Lung (tissue), 12 donors: ENCODE results near the gene MBD3L5. TPM values are rescaled to one million over a fixed set of nuclear protein-coding genes. Genes with fewer than 3 reads are reported as not detected.

Experiments used
- ATAC-seq: fragments of 200-7000 bp; cut with Tn5 transposase; one replicate; pipeline ENCODE4 v1.9.1; 2020; ENCODE audit warnings: moderate number of reproducible peaks; ENCODE audit not compliant: insufficient read depth, low FRiP score
- DNase-seq, 3 donors: peaks; one replicate each; pipeline ENCODE4 v3.0.0-alpha.2; 2013 to 2017
- H3K27ac ChIP-seq, 2 donors: one replicate each; pipeline ENCODE4 v1.5.1; 2013; ENCODE audit warnings: mild to moderate bottlenecking in 2 of 2, moderate library complexity in 2 of 2, control low read depth in 1 of 2, inconsistent platforms in 1 of 2, low read depth in 1 of 2, low read length in 1 of 2
- H3K27me3 ChIP-seq, 3 donors: one replicate each; pipeline ENCODE4 v1.5.1; 2013; ENCODE audit warnings: low read length in 2 of 3; ENCODE audit not compliant: control insufficient read depth in 3 of 3, insufficient read depth in 3 of 3
- H3K36me3 ChIP-seq, 4 donors: one replicate each; pipeline ENCODE4 v1.5.1; 2013; ENCODE audit warnings: low read length in 4 of 4, mild to moderate bottlenecking in 1 of 4, moderate library complexity in 1 of 4; ENCODE audit not compliant: control insufficient read depth in 4 of 4, insufficient read depth in 4 of 4
- H3K4me1 ChIP-seq, 5 donors: one replicate each; pipeline ENCODE4 v1.5.1; 2013; ENCODE audit warnings: low read length in 5 of 5, mild to moderate bottlenecking in 2 of 5, moderate library complexity in 1 of 5; ENCODE audit not compliant: control insufficient read depth in 5 of 5, insufficient read depth in 5 of 5
- H3K4me3 ChIP-seq: one replicate; pipeline ENCODE4 v1.5.1; 2013; ENCODE audit warnings: mild to moderate bottlenecking, control low read depth, moderate library complexity
- H3K9ac ChIP-seq, 2 donors: one replicate each; pipeline ENCODE4 v1.5.1; 2013; ENCODE audit warnings: low read length in 2 of 2, control low read depth in 1 of 2; ENCODE audit not compliant: insufficient read depth in 1 of 2
- H3K9me3 ChIP-seq, 4 donors: one replicate each; pipeline ENCODE4 v1.5.1; 2013; ENCODE audit warnings: low read length in 3 of 4, mild to moderate bottlenecking in 1 of 4, moderate library complexity in 1 of 4; ENCODE audit not compliant: control insufficient read depth in 4 of 4, insufficient read depth in 3 of 4
- WGBS, 2 donors: extraction: QIAGEN DNeasy Blood & Tissue Kit; methylation state at CpG; one replicate each; pipeline ENCODE4 v1.1.7; 2013; 5-methylcytosine and 5-hydroxymethylcytosine counted together
- polyA plus RNA-seq, 2 donors: library from polyadenylated mRNA; stranded (reverse); fragments of 200-250 nt; gene quantifications; one replicate each; pipeline ENCODE4 v1.2.1, GENCODE V29; 2013
- total RNA-seq, 2 donors: library from RNA; depleted of rRNA in 1 of 2; stranded (reverse); fragments of >200 nt in 1 of 2; gene quantifications; one replicate each; pipeline ENCODE4 v1.2.1, GENCODE V29; 2014 to 2021
- TF ChIP-seq, protein P1 (sequence below): IDR thresholded peaks from 2 replicates; pipeline ENCODE4 v1.5.1; 2012; ENCODE audit warnings: mild to moderate bottlenecking; ENCODE audit errors: control extremely low read depth, extremely low read depth
- donor health status: control.
- donor health status: control.
- donor health status: Bipolar disorder and iron deficiency.
- donor health status: healthy.
- donor health status: DM: yes; HTN: yes; CAD: no.

Gene MBD3L5
- total and polyA plus RNA-seq, 4 donors = not detected

DNA sequence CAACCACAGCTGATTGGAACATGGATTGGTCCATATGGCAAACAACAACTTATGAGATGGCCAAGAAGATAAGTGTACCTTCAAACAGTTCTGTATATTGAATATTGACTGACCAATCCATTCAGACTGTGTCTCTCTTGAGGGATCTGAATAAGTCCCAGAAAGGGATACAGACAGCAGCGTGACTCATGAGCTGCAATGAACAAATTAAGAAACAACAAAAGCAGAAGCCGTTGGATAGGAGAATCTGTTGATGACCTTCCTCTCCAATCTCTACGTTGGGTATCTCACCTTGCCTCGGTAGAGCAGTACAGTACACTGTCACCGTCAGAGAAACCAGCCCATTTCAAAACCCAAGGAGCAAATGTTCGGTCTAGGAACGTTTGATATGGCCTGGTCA is 30.4 kb upstream of the MBD3L5 start:
- H3K36me3 ChIP-seq = no peaks in the 10 kb centered on the region
- H3K9ac ChIP-seq = no peak overlapping the region
- TF ChIP-seq, protein P1, sequence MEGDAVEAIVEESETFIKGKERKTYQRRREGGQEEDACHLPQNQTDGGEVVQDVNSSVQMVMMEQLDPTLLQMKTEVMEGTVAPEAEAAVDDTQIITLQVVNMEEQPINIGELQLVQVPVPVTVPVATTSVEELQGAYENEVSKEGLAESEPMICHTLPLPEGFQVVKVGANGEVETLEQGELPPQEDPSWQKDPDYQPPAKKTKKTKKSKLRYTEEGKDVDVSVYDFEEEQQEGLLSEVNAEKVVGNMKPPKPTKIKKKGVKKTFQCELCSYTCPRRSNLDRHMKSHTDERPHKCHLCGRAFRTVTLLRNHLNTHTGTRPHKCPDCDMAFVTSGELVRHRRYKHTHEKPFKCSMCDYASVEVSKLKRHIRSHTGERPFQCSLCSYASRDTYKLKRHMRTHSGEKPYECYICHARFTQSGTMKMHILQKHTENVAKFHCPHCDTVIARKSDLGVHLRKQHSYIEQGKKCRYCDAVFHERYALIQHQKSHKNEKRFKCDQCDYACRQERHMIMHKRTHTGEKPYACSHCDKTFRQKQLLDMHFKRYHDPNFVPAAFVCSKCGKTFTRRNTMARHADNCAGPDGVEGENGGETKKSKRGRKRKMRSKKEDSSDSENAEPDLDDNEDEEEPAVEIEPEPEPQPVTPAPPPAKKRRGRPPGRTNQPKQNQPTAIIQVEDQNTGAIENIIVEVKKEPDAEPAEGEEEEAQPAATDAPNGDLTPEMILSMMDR = no peak
- peaks cover 0 to 5% (median 2%) of the 10 kb centered on the region in 4 donors for H3K9me3 ChIP-seq
- H3K27ac ChIP-seq = no peak overlapping the region
- DNase-seq (no peak), ATAC-seq (no peak)
- no peak overlapping the region for H3K4me3 ChIP-seq
- 75 to 76% methylated on average over 7 of the region's 7 CpGs for WGBS, 2 donors
- H3K27me3 ChIP-seq = no peaks in the 10 kb centered on the region
- H3K4me1 ChIP-seq = no peaks in the 10 kb centered on the region

DNA sequence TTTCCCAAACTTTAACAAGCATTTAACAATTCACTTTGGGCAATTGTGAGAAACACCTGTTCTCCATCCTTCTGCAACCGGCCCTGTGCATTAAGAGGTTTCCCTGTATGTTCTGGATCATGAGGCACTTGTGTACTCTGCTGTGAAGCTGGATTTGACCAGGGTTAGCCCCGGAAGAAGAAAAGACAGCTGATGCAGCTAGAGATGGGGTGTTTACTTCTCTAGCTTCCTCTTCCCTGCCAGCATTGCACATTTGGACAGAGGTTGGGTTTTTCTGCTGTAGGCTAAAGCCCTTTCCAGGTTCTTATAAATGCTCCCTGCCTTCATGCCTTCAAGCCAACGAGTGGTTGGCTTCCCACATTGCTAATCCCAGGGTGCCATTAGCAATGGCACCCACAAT is 30.0 kb upstream of the MBD3L5 start:
- no peak for ATAC-seq
- peaks cover 0 to 3% (median 1%) of the 10 kb centered on the region in 4 donors for H3K9me3 ChIP-seq
- no peak overlapping the region for H3K9ac ChIP-seq
- H3K27me3 ChIP-seq = no peaks in the 10 kb centered on the region
- H3K36me3 ChIP-seq = no peaks in the 10 kb centered on the region
- peak in 1 of 3 donors; percentile 1 for DNase-seq
- H3K27ac ChIP-seq = peak overlapping the region in 1 of 2 donors; percentile 33
- TF ChIP-seq, protein P1 = no peak
- H3K4me1 ChIP-seq = no peaks in the 10 kb centered on the region
- no peak overlapping the region for H3K4me3 ChIP-seq
- 52 to 54% methylated on average over 3 of the region's 3 CpGs for WGBS, 2 donors

DNA sequence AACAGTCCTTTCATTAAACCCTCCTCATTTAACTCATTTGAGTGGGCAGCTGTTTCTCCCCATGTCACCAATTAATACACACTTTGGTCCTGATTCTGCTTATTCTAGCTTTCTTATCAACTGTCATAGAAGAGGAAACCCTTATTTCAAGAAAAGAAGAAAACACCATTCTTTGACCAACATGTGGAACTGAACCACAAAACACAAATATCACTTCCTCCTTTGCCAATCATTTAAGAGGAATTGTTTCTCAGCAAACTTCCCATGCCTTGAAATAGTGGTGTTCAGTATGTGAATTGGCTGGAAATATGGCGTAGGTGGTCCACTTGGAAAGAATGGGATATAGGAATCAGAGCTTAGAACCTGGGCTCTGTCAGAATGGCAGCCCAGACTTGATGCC is 29.6 kb upstream of the MBD3L5 start:
- Histone ChIP-seq H3K4me3 (no peak overlapping the region), H3K27me3 (no peaks in the 10 kb centered on the region), H3K36me3 (no peaks in the 10 kb centered on the region), H3K27ac (peak overlapping the region in 1 of 2 donors; percentile 33), H3K4me1 (no peaks in the 10 kb centered on the region), H3K9me3 (no peaks in the 10 kb centered on the region), H3K9ac (no peak overlapping the region)
- TF ChIP-seq, protein P1 = no peak
- peak in 1 of 3 donors; percentile 0 for DNase-seq
- 57 to 79% methylated on average over 1 of the region's 1 CpG for WGBS, 2 donors
- ATAC-seq = no peak

DNA sequence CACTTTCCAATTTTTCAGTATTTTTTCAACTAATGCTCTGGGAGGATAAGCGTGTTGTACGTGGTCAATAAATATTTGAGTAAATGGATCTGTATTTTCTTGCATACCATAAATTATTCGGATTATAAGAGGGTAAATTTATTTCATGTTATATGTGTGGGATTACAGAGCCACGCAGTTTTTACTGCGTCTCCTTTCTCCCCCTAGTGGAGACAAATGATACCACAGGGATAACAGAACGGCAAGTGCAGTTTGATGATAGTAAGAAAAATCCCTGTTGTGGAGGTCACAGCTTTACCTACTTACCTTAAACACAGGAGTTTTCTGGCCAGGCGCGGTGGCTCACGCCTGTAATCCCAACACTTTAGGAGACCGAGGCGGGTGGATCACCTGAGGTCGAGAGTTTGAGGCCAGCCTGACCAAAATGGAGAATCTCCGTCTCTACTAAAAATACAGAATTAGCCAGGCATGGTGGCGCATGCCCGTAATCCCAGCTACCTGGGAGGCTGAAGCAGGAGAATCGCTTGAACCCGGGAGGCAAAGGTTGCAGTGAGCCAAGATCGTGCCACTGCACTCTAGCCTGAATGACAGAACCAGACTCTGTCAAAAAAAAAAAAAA is 26.0 kb upstream of the MBD3L5 start:
- Histone ChIP-seq H3K9ac (no peak overlapping the region), H3K27me3 (no peaks in the 10 kb centered on the region), H3K27ac (no peak overlapping the region), H3K4me3 (no peak overlapping the region), H3K36me3 (no peaks in the 10 kb centered on the region), H3K9me3 (no peaks in the 10 kb centered on the region), H3K4me1 (no peaks in the 10 kb centered on the region)
- 55 to 56% methylated on average over 18 of the region's 18 CpGs for WGBS, 2 donors
- no peak for ATAC-seq
- TF ChIP-seq, protein P1 = peak; percentile 10
- DNase-seq = peak in 2 of 3 donors; percentile 35 to 49
